NB4 (cell line): ENCODE data around the gene RAD1.

ENCODE experiments used
- CTCF ChIP-seq: IDR thresholded peaks from one replicate; pipeline ENCODE4 v1.5.1; 2012; ENCODE audit warnings: low read depth, low read length
- POLR2A ChIP-seq: IDR thresholded peaks from 2 replicates; pipeline ENCODE4 v1.6.1; 2011; ENCODE audit warnings: mild to moderate bottlenecking; ENCODE audit not compliant: insufficient read length; ENCODE audit errors: extremely low read depth

- TF ChIP-seq CTCF: no peak
- no peak for TF ChIP-seq POLR2A
Measured at GRCh38 chr5:34957321-34957720, 42.0 kb upstream of the RAD1 start.
